Chondrocyte (in vitro differentiated cells): ENCODE measurements around the gene FAM83C. TPM values are rescaled to one million over a fixed set of nuclear protein-coding genes. Genes with fewer than 3 reads are reported as not detected.
"Not testable (repeated sequence)": the region's sequence is repeated elsewhere in the genome, so short reads cannot be mapped to it uniquely, and the experiment has no call there.

Experiments
- DNase-seq: peaks from one replicate; pipeline ENCODE4 v3.0.0; 2021; ENCODE audit warnings: mixed read lengths, low spot score
- H3K27ac Mint-ChIP-seq: one replicate; pipeline ENCODE4 v1.8.0; 2021; ENCODE audit warnings: mild to moderate bottlenecking, moderate library complexity, mixed read lengths; ENCODE audit not compliant: unreplicated experiment
- H3K27me3 Mint-ChIP-seq: 2 replicates; pipeline ENCODE4 v1.8.0; 2021; ENCODE audit warnings: low read depth, mixed read lengths
- H3K36me3 Mint-ChIP-seq: 2 replicates; pipeline ENCODE4 v1.8.0; 2021; ENCODE audit warnings: low read depth, mixed read lengths
- H3K4me1 Mint-ChIP-seq: 2 replicates; pipeline ENCODE4 v1.8.0; 2021; ENCODE audit warnings: low read depth, mild to moderate bottlenecking, mixed read lengths
- H3K4me3 Mint-ChIP-seq: one replicate; pipeline ENCODE4 v1.8.0; 2021; ENCODE audit warnings: mild to moderate bottlenecking, moderate library complexity, mixed read lengths; ENCODE audit not compliant: unreplicated experiment
- H3K9me3 Mint-ChIP-seq: 2 replicates; pipeline ENCODE4 v1.8.0; 2021; ENCODE audit warnings: low read depth, mixed read lengths
- total RNA-seq: library from RNA; stranded (reverse); gene quantifications from 3 replicates; pipeline ENCODE4 v1.2.1, GENCODE V29; 2021
- TF ChIP-seq, protein P1 (sequence below): fragments of 200-600 bp; sonication (generic); IDR thresholded peaks from 2 replicates; pipeline ENCODE4 v1.5.0; 2021; ENCODE audit warnings: antibody characterized with exemption, mild to moderate bottlenecking, moderate library complexity

Gene FAM83C
- total RNA-seq, 1 donor from 2014 or later: not detected

DNA sequence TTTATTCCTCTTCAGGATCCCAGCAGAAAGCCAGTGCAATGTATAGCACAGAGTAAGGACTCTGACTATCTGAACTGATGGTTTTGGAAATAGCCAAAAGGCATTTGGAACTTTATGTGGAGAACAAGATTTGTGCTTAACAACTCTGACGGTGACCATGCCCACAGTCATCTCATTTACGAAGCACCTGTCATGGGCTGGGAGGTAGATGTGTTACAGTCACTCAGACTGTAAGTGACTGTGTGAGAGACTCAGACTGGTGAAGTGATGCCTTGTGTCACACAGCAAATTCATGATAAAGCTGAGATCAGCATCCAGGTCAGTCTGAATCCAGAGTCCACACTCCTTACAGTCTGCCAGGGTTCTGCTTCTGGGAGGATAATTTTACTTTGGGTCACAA is 23.9 kb upstream of the FAM83C start:
- H3K4me1 Mint-ChIP-seq: peaks cover 75% of the 10 kb centered on the region
- peak overlapping the region; percentile 18 for H3K27ac Mint-ChIP-seq
- H3K27me3 Mint-ChIP-seq: no peaks in the 10 kb centered on the region
- peaks cover 1% of the 10 kb centered on the region for H3K36me3 Mint-ChIP-seq
- H3K9me3 Mint-ChIP-seq: no peaks in the 10 kb centered on the region
- no peak for DNase-seq
- H3K4me3 Mint-ChIP-seq: no peak overlapping the region
- TF ChIP-seq, protein P1, sequence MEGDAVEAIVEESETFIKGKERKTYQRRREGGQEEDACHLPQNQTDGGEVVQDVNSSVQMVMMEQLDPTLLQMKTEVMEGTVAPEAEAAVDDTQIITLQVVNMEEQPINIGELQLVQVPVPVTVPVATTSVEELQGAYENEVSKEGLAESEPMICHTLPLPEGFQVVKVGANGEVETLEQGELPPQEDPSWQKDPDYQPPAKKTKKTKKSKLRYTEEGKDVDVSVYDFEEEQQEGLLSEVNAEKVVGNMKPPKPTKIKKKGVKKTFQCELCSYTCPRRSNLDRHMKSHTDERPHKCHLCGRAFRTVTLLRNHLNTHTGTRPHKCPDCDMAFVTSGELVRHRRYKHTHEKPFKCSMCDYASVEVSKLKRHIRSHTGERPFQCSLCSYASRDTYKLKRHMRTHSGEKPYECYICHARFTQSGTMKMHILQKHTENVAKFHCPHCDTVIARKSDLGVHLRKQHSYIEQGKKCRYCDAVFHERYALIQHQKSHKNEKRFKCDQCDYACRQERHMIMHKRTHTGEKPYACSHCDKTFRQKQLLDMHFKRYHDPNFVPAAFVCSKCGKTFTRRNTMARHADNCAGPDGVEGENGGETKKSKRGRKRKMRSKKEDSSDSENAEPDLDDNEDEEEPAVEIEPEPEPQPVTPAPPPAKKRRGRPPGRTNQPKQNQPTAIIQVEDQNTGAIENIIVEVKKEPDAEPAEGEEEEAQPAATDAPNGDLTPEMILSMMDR: no peak

DNA sequence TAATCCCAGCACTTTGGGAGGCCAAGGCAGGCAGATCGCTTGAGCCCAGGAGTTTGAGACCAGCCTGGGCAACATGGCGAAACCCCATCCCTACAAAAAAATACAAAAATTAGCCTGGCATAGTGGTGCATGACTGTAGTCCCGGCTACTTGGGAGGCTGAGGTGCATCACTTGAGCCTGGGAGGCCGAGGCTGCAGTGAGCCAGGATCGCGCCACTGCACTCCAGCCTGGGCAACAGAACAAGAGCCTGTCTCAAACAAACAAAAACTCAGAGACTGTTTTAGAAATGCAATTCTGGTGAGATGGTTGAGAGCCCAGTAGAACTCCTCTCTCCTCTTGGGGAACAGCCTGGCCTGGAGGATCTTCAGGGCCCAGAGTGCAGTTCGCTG is 23.4 kb upstream of the FAM83C start:
- not testable (repeated sequence) for H3K36me3 Mint-ChIP-seq, DNase-seq, H3K27me3 Mint-ChIP-seq, H3K4me3 Mint-ChIP-seq, H3K9me3 Mint-ChIP-seq
- peak overlapping the region; percentile 18 for H3K27ac Mint-ChIP-seq
- peaks cover 73% of the 10 kb centered on the region for H3K4me1 Mint-ChIP-seq

DNA sequence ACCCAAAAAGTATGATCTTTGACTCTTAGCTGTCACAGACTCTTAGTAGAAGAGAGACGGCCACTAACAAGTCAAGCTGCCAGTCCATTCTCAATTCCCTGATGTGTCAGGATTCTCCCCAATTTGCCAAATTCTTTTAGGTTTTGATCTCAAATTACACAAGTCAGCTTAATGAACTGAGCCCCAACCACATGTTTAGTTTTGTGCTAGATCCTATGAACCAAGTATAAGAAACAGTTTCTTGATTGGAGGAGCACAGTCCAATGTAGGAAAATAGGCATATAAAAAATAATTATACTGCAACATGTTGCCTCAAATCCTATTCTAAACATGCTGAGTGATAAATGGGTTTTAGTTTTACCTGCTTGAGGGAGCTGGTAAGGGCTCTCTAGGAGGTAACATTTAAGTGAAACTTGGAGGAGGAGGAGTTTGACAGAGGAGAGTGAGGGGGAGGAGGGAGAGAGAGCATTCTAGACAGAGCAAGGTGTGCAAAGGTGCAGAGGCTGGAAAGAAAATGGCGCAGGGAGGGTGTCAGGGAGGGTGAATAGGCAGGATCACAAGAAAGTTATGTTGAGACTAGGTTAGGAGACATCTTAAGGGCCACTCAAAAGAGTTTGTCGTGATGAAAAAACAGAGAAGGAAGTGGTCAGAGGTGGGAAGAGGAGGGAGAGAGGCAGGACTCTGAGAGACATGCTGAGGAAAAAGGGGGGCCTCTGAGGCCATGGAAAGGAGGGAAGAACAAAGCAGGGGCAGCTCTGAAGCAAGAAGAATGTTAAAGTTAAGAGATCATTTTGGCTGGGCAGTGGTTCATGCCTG is 22.8 kb upstream of the FAM83C start:
- no peak for DNase-seq
- peaks cover 1% of the 10 kb centered on the region for H3K36me3 Mint-ChIP-seq

DNA sequence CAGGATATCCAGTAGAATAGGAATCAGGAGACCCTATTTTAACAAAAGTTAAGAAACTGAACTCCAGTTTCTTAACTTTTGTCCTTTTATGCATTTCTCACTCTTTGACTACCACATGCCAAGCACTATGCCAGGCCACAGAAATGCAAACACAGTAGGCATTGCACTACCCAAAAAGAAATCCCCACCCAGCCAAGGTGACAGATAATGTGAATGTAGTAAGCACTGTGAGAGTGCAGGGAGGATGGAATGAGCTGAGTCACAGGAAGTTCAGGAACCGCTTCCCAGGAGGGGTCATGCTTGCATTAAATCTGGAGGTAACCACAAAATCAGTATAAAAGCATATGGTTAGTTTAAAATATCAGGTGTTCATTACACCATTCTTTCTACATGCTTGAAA is 20.1 kb upstream of the FAM83C start:
- no peaks in the 10 kb centered on the region for H3K27me3 Mint-ChIP-seq
- peaks cover 1% of the 10 kb centered on the region for H3K36me3 Mint-ChIP-seq
- DNase-seq: no peak
- H3K9me3 Mint-ChIP-seq: no peaks in the 10 kb centered on the region
- peaks cover 66% of the 10 kb centered on the region for H3K4me1 Mint-ChIP-seq
- H3K27ac Mint-ChIP-seq: peak overlapping the region; percentile 77
- TF ChIP-seq, protein P1: peak; percentile 17
- no peak overlapping the region for H3K4me3 Mint-ChIP-seq

More for the DNA sequence above, 22.8 kb upstream of the FAM83C start:
- no peak overlapping the region for H3K27ac Mint-ChIP-seq
- peaks cover 69% of the 10 kb centered on the region for H3K4me1 Mint-ChIP-seq
- H3K4me3 Mint-ChIP-seq: no peak overlapping the region
- no peaks in the 10 kb centered on the region for H3K27me3 Mint-ChIP-seq
- H3K9me3 Mint-ChIP-seq: no peaks in the 10 kb centered on the region
- TF ChIP-seq, protein P1: no peak

DNA sequence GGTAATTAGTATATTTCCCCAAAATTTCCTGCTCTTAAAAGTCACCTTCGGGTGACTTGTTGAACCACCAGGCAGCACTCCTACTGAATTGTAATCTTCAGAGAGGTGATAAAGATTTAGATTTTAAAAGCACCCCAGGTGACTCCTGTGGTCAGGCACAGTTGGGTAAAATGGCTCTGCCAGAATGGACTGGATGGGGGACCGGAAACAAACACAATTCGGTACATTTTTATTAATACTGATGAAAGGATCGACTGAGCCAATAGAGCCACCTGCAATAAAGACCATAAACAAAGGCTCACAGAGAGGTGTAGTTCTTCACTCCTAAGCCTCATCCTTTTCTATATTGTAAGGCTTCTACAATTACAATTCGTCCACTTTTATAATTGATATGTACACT is 19.6 kb upstream of the FAM83C start:
- Mint-ChIP-seq H3K4me1 (peaks cover 71% of the 10 kb centered on the region), H3K36me3 (peaks cover 1% of the 10 kb centered on the region), H3K4me3 (no peak overlapping the region), H3K27me3 (no peaks in the 10 kb centered on the region), H3K9me3 (no peaks in the 10 kb centered on the region), H3K27ac (peak overlapping the region; percentile 77)
- DNase-seq: no peak
- TF ChIP-seq, protein P1: no peak

DNA sequence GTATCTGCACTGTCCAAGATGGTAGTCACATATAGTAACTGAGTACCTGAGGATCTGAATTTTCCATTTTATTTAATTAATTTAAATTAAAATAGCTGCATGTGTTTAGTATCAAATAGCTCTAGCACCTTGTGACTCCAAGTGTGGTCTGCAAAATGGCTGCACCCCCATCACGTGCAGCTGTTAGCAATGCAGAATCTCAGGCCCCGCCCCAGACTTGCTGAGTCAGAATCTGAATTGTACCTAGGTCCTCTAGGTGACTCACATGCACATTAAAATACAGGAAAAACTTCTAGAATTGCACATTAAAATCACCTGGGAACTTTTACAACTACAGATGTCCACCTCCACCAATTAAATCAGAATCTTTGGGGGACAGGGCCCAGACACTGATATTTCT is 19.2 kb upstream of the FAM83C start:
- Mint-ChIP-seq H3K27me3 (no peaks in the 10 kb centered on the region), H3K4me3 (no peak overlapping the region), H3K27ac (peak overlapping the region; percentile 77), H3K9me3 (no peaks in the 10 kb centered on the region), H3K36me3 (peaks cover 1% of the 10 kb centered on the region), H3K4me1 (peaks cover 75% of the 10 kb centered on the region)
- no peak for DNase-seq
- TF ChIP-seq, protein P1: no peak
